Endothelial cell of umbilical vein (primary cell): ENCODE measurements around the gene PRKCZ. TPM values are rescaled to one million over a fixed set of nuclear protein-coding genes. Genes with fewer than 3 reads are reported as not detected.

ENCODE experiments used
- BruUV-seq: library from RNA; stranded (reverse); fragments of 400-500 nt; replicated peaks from 2 replicates; lab custom pipeline; 2021; lab: Mats Ljungman, UMichigan
- CTCF ChIA-PET: fragments of 300-600, 350-600 bp; sonication (Branson Sonifier 250); formaldehyde crosslinking; loops from one replicate; lab custom pipeline; 2021; ENCODE audit warnings: antibody characterized with exemption, inconsistent platforms; lab: Charles Lee
- POLR2A ChIA-PET: fragments of 300-600, 350-600 bp; sonication (Branson Sonifier 250); formaldehyde crosslinking; loops from one replicate; lab custom pipeline; 2021; ENCODE audit warnings: antibody characterized with exemption, inconsistent platforms; lab: Charles Lee
- DNase-seq: peaks from one replicate; pipeline ENCODE4 v3.0.0-alpha.2; 2011; ENCODE audit warnings: low read depth, low spot score
- FAIRE-seq: peaks from 2 replicates; lab custom pipeline; 2011; peaks lifted over from hg19 to GRCh38; lab: Jason Lieb, UNC
- H2AFZ ChIP-seq: 2 replicates; pipeline ENCODE4 v1.6.0; 2012; ENCODE audit warnings: low read depth, low read length, control low read depth, inconsistent platforms
- H3K27ac ChIP-seq: 2 replicates; pipeline ENCODE4 v1.5.1; 2011; ENCODE audit warnings: low read depth, mild to moderate bottlenecking, control low read depth, low read length, moderate library complexity; ENCODE audit not compliant: insufficient read depth
- H3K27me3 ChIP-seq, 2 experiments: 2 replicates each; pipeline versions ENCODE4 v1.6.0 to v1.6.1; 2011; ENCODE audit warnings: low read length in 2 of 2, mixed read lengths in 1 of 2; ENCODE audit not compliant: control insufficient read depth in 2 of 2, insufficient read depth in 2 of 2
- H3K36me3 ChIP-seq, 2 experiments: 2 replicates in 1 of 2; 3 replicates in 1 of 2; pipeline ENCODE4 v1.5.1; 2011; ENCODE audit warnings: low read length in 2 of 2, mild to moderate bottlenecking in 1 of 2, moderate library complexity in 1 of 2; ENCODE audit not compliant: control insufficient read depth in 2 of 2, insufficient read depth in 2 of 2; ENCODE audit errors: extremely low read depth in 1 of 2
- H3K4me1 ChIP-seq: 3 replicates; pipeline ENCODE4 v1.5.1; 2011; ENCODE audit warnings: mild to moderate bottlenecking, low read length; ENCODE audit not compliant: control insufficient read depth, insufficient read depth; ENCODE audit errors: extremely low read depth
- H3K4me2 ChIP-seq: 2 replicates; pipeline ENCODE4 v1.6.1; 2011; ENCODE audit warnings: low read length, control low read depth, mixed read lengths; ENCODE audit not compliant: insufficient read depth
- H3K4me3 ChIP-seq, 3 experiments: fragments of 200-600 bp in 1 of 3; sonication (generic), shearing (Covaris generic) in 1 of 3; replicated peaks in 1 of 3; 2 replicates each; pipeline ENCODE4 v1.5.1; 2011 to 2016; ENCODE audit warnings: control low read depth in 3 of 3, low read length in 3 of 3, mild to moderate bottlenecking in 2 of 3, inconsistent platforms in 1 of 3, low read depth in 1 of 3, moderate library complexity in 1 of 3; ENCODE audit not compliant: insufficient read depth in 1 of 3
- H3K79me2 ChIP-seq: 2 replicates; pipeline ENCODE4 v1.6.0; 2012; ENCODE audit warnings: low read length, inconsistent platforms; ENCODE audit not compliant: control insufficient read depth, insufficient read depth
- H3K9ac ChIP-seq: replicated peaks from 2 replicates; pipeline ENCODE3; 2011; ENCODE audit warnings: low read length, control low read depth; ENCODE audit not compliant: insufficient read depth; ENCODE audit errors: extremely low read depth
- H3K9me1 ChIP-seq: replicated peaks from 3 replicates; pipeline ENCODE4 v1.6.0; 2011; ENCODE audit warnings: mild to moderate bottlenecking, low read length; ENCODE audit not compliant: control insufficient read depth, insufficient read depth; ENCODE audit errors: extremely low read depth
- H3K9me3 ChIP-seq: replicated peaks from 2 replicates; pipeline ENCODE4 v1.5.1; 2012; ENCODE audit warnings: low read length, inconsistent platforms; ENCODE audit not compliant: control insufficient read depth, insufficient read depth
- H4K20me1 ChIP-seq: replicated peaks from 2 replicates; pipeline ENCODE3; 2011; ENCODE audit warnings: mild to moderate bottlenecking, low read length; ENCODE audit not compliant: control insufficient read depth, insufficient read depth; ENCODE audit errors: extremely low read depth
- CTCF ChIP-seq, 2 donors: IDR thresholded peaks; 1 replicate in 1 of 2; 2 replicates in 1 of 2; pipeline ENCODE4 v1.5.1; 2011; ENCODE audit warnings: low read length in 2 of 2, mild to moderate bottlenecking in 2 of 2, moderate library complexity in 2 of 2, control low read depth in 1 of 2, inconsistent platforms in 1 of 2, low read depth in 1 of 2; ENCODE audit not compliant: insufficient read depth in 1 of 2; ENCODE audit errors: extremely low read depth in 1 of 2
- EZH2 ChIP-seq: IDR thresholded peaks from 2 replicates; pipeline ENCODE4 v1.6.1; 2012; ENCODE audit warnings: borderline replicate concordance, low read depth, mild to moderate bottlenecking, moderate library complexity, low read length, inconsistent platforms; ENCODE audit not compliant: severe bottlenecking
- FOS ChIP-seq: IDR thresholded peaks from 2 replicates; pipeline ENCODE4 v1.6.1; 2011; ENCODE audit warnings: mild to moderate bottlenecking, low read length, moderate library complexity, borderline replicate concordance; ENCODE audit not compliant: insufficient read depth
- GATA2 ChIP-seq: IDR thresholded peaks from 2 replicates; pipeline ENCODE4 v1.7.0; 2011; ENCODE audit warnings: low read depth, mild to moderate bottlenecking, moderate library complexity, mixed read lengths, low read length; ENCODE audit not compliant: insufficient read length, insufficient read depth
- JUN ChIP-seq: IDR thresholded peaks from 2 replicates; pipeline ENCODE4 v1.6.1; 2011; ENCODE audit warnings: borderline replicate concordance, low read depth; ENCODE audit not compliant: insufficient read length, insufficient read depth
- MAX ChIP-seq: IDR thresholded peaks from 2 replicates; pipeline ENCODE4 v1.6.1; 2011; ENCODE audit not compliant: insufficient read depth, insufficient read length
- MYC ChIP-seq: IDR thresholded peaks from one replicate; pipeline ENCODE4 v1.6.1; 2011; ENCODE audit warnings: mild to moderate bottlenecking, low read depth, low read length
- POLR2A ChIP-seq: IDR thresholded peaks from 2 replicates; pipeline ENCODE4 v1.6.1; 2012; ENCODE audit warnings: low read depth, mild to moderate bottlenecking, control low read depth, low read length
- POLR2AphosphoS5 ChIP-seq: IDR thresholded peaks from 2 replicates; pipeline ENCODE4 v1.6.1; 2012; ENCODE audit warnings: low read depth, mild to moderate bottlenecking, control low read depth, low read length, moderate library complexity; ENCODE audit not compliant: insufficient read depth
- dilution Hi-C: fragments of 300-500 bp; cut with MboI; formaldehyde crosslinking; loops from one replicate; pipeline ENCODE4 v1.15.0; 2019; ENCODE audit warnings: low sequenced_read_pairs; ENCODE audit not compliant: extremely low pct_ligation_motif_present
- intact Hi-C: fragments of 100-400 bp; cut with micrococcal nuclease; formaldehyde crosslinking; loops from one replicate; pipeline ENCODE4 v1.10.0; 2022
- polyA plus RNA-seq, 4 experiments: library from polyadenylated mRNA; depleted of rRNA in 3 of 4; stranded (reverse) in 3 of 4; unstranded in 1 of 4; fragments of >200 nt; gene quantifications; 2 replicates each; pipeline versions ENCODE4 v1.2.1 to v1.2.3, GENCODE V29; 2011 to 2012; ENCODE audit warnings: missing spikeins in 1 of 4
- total RNA-seq: library from RNA; stranded (reverse); gene quantifications from 2 replicates; pipeline ENCODE4 v1.2.3, GENCODE V29; 2021

The PRKCZ gene
- total and polyA plus RNA-seq, 2 donors (not counting 3 experiments of a cell fraction or from before 2014, with no cell fraction given) = 0.22 to 1.7 TPM

GRCh38 chr1:2041887-2042286 is 8.3 kb upstream of the PRKCZ start:
- no TSS peak for BruUV-seq
- DNase-seq = no peak
- Histone ChIP-seq H3K9me1 (no peaks in the 10 kb centered on the region), H3K36me3 (no peaks in the 10 kb centered on the region), H3K9me3 (no peaks in the 10 kb centered on the region), H3K4me1 (no peaks in the 10 kb centered on the region), H3K27me3 (no peaks in the 10 kb centered on the region), H3K27ac (no peak overlapping the region), H4K20me1 (no peaks in the 10 kb centered on the region), H2AFZ (no peak overlapping the region), H3K79me2 (no peaks in the 10 kb centered on the region), H3K9ac (no peak overlapping the region), H3K4me3 (no peak overlapping the region), H3K4me2 (no peak overlapping the region)
- intact Hi-C loops = no loop called here
- FAIRE-seq = no peak
- ChIA-PET CTCF (interaction anchor here (1.0 to 2.1 kb wide), 4 partner anchors 51 to 133 kb away, joined by 3 to 7 read pairs (median 4); no protein-coding TSS in a partner anchor), POLR2A (no interaction called here)
- dilution Hi-C loops = no loop called here
- TF ChIP-seq MYC (no peak), GATA2 (no peak), POLR2A (no peak), CTCF (IDR thresholded peaks at IDR 0.05; ENCODE audit: extremely low read depth in 1 of 2, insufficient read depth in 1 of 2, low read depth in 1 of 2, low read length in 2 of 2) (no peak), EZH2 (no peak), MAX (no peak), POLR2AphosphoS5 (no peak), JUN (no peak), FOS (no peak)
